ES-I3 (cell line): ENCODE data around the gene CARD11.

Experiments
- H3K36me3 ChIP-seq: 2 replicates; pipeline ENCODE4 v1.6.1; 2013; ENCODE audit warnings: mild to moderate bottlenecking, low read length, control low read depth, moderate library complexity; ENCODE audit not compliant: insufficient read depth
- H3K4me1 ChIP-seq: 2 replicates; pipeline ENCODE4 v1.6.1; 2013; ENCODE audit warnings: mild to moderate bottlenecking, control low read depth, low read length; ENCODE audit not compliant: insufficient read depth
- H3K9ac ChIP-seq: 2 replicates; pipeline ENCODE4 v1.6.1; 2013; ENCODE audit warnings: low read depth, mild to moderate bottlenecking, low read length, moderate library complexity
- H3K9me3 ChIP-seq: 2 replicates; pipeline ENCODE4 v1.6.1; 2013; ENCODE audit warnings: mild to moderate bottlenecking, low read length, moderate library complexity; ENCODE audit not compliant: control insufficient read depth, insufficient read depth

CARD11 gene

DNA sequence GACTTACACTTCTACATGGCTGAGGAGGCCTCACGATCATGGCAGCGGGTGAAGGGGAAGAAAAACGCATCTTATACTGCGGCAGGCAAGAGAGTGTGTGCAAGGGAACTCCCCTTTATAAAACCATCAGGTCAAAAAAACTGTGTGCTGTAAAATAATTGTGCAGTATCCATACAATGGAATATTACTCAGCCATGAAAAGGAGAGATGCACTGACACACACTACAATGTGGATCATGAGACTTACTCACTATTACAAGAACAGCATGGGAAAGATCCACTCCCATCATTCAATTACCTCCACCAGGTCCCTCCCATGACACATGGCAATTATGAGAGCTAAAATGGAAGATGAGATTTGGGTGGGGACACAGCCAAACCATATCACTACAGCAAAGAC, 27.2 kb upstream of the CARD11 start:
- Histone ChIP-seq H3K36me3 (no peaks in the 10 kb centered on the region), H3K4me1 (no peaks in the 10 kb centered on the region), H3K9me3 (0 out of 2 replicates have a peak, but pooled peaks cover 3% of the 10 kb centered on the region), H3K9ac (no peak overlapping the region)

DNA sequence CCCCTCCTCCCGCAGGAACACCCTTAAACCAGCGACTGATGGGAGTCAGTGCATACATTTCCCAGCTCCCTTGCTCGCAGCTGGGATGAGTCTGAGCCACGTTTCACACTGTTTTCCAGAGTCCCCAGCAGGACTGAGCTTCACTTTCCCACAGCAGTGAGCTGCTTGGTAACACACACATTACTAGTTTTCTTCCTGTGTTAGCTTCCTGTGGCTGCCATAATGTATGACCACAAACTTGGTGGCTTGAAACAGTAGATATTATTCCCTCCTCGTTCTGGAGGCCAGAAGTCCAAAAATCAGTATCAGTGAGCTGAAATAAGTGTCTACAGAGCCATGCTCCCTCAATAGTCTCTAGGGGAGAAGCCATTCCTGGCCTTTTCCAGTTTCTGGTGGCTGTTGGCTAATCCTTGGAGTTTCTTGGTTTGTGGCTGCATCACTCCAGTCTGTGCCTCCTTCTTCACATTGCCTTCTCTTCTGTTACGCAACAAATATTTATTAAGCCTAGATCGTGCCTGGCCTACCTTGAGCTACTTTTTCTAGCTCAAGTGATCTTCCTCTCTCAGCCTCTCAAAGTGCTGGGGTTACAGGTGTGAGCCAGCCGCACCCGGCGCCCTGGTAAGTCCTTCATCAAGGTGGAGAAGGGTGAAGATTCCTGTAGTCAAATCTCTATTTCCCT, 26.2 kb upstream of the CARD11 start:
- Histone ChIP-seq H3K4me1 (no peaks in the 10 kb centered on the region), H3K36me3 (no peaks in the 10 kb centered on the region), H3K9me3 (0 out of 2 replicates have a peak, but pooled peaks cover 3% of the 10 kb centered on the region), H3K9ac (no peak overlapping the region)

DNA sequence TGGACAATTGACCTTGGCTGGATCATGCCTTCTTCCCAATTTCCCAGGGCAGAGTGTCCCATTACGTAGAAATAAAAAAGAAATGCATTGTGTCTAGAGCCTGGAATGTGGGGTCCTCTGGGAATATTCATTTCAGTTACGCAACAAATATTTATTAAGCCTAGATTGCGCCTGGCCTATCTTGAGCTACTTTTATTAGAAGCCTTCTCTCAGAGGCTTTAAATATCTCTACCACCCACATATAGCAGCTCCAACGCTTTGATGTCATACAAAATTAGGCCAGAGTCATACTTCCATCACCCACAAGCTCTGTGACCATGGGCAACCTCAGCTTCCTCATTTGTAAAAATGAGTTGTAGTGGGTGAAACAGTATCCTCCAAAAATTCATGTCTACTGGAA, 24.9 kb upstream of the CARD11 start:
- 0 out of 2 replicates have a peak, but pooled peaks cover 3% of the 10 kb centered on the region for H3K9me3 ChIP-seq
- H3K4me1 ChIP-seq: no peaks in the 10 kb centered on the region
- H3K36me3 ChIP-seq: no peaks in the 10 kb centered on the region
- no peak overlapping the region for H3K9ac ChIP-seq

DNA sequence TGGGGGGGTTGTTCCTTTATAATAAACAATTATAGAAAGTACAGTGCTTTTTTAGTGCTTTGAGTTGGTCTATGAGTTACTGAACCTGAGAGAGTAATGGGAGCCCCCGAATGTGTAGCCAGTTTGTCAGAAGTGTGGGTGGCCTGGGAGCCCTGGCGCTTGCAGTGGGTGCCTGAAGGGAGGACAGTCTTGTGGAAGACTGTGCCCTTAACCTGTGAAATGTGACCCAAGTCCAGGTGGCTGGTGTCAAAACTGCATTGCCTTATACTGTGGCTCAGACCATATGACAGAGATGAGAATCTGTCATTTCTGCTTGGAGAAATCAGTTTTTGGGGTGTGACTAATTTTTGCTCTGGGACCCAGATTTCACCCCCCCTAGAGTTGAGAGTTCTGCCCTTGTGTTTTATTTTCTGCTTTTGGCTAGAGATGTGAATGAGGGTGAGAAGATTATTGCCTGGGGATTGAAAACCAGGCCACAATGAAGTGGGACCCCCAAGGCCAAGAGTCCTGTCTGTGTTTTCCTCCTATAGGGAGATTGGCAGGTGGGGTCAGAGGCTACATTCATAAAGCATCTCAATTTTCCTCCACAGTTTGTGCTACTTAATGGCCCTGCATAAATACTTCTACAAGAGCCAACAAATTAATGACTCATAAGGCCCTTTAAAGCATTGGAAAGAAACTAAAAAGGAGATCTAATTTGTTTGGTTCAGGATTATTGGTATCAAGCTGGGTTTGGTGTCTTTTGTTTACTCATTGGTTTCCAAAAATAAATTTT, 24.1 kb upstream of the CARD11 start:
- H3K4me1 ChIP-seq: no peaks in the 10 kb centered on the region
- H3K9ac ChIP-seq: no peak overlapping the region
- 0 out of 2 replicates have a peak, but pooled peaks cover 3% of the 10 kb centered on the region for H3K9me3 ChIP-seq
- no peaks in the 10 kb centered on the region for H3K36me3 ChIP-seq

DNA sequence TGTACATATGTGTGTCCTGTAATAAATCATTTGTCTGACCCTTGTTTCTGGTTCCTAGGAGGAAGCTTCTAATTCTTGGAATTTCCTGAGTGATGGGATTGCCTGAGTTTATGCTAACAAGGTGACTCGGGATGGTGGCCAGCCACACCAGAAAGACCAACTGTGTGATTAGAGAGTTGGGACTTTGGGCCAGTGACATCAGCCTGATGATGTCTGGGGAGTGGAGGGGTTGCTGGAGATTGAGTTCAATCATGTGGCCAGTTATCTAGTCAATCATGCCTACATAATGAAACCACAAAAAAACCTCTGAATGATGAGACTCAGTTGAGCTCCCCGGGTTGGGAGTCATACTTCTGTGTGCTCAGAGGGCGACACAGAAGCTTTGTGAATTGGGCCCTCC, 23.5 kb upstream of the CARD11 start:
- Histone ChIP-seq H3K36me3 (no peaks in the 10 kb centered on the region), H3K9ac (no peak overlapping the region), H3K9me3 (0 out of 2 replicates have a peak, but pooled peaks cover 3% of the 10 kb centered on the region), H3K4me1 (no peaks in the 10 kb centered on the region)

- 0 out of 2 replicates have a peak, but pooled peaks cover 3% of the 10 kb centered on the region for H3K9me3 ChIP-seq
- no peaks in the 10 kb centered on the region for H3K36me3 ChIP-seq
- no peak overlapping the region for H3K9ac ChIP-seq
- no peaks in the 10 kb centered on the region for H3K4me1 ChIP-seq
Observed at GRCh38 chr7:3066506-3066905, 22.8 kb upstream of the CARD11 start.

DNA sequence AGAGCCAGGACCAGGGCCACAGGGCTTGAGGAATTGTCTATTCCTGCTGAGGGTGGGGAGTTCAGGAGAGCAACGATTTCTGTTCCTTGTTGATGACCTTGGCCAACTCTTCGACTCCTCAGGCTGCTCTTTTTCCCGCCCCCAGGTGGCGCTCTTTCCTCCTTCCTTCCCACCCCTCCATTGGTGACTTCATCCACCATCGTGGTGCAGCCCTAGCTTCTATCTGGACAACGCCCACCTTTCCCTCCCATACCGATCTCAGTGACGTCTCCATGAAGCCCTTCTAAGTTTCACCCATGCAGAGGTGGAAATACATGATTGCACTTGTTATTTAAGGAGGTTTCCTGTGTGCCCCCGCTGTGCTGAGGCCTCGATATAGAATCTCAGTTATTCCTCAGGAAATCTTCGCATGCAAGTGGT, 22.1 kb upstream of the CARD11 start:
- Histone ChIP-seq H3K4me1 (no peaks in the 10 kb centered on the region), H3K36me3 (no peaks in the 10 kb centered on the region), H3K9ac (no peak overlapping the region), H3K9me3 (no peaks in the 10 kb centered on the region)

DNA sequence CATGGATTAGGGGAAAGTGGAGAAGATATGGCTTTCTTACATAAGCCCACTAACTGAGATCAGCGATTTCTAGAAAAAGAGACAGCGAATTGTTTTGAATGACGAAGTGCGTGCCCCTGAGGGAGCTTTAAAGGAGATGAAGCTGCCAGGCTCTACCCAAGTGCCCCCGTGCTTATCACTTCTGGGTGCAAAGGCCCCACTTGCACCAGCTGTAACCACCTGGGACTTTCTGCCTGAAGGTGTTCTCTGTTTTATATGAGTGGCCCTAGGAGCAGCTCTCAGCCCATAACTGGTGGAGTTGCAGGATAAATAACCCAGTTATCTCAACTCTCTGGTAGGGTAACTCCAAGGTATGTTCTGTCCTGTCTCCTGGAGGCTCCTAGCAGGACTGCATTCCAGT, 20.4 kb upstream of the CARD11 start:
- Histone ChIP-seq H3K4me1 (no peaks in the 10 kb centered on the region), H3K36me3 (no peaks in the 10 kb centered on the region)

GRCh38 chr7:3063016-3063753, 19.5 kb upstream of the CARD11 start:
- Histone ChIP-seq H3K9ac (no peak overlapping the region), H3K9me3 (no peaks in the 10 kb centered on the region)

More for the DNA sequence above, 20.4 kb upstream of the CARD11 start:
- Histone ChIP-seq H3K9ac (no peak overlapping the region), H3K9me3 (no peaks in the 10 kb centered on the region)

GRCh38 chr7:3057066-3057420, 13.4 kb upstream of the CARD11 start:
- Histone ChIP-seq H3K36me3 (no peaks in the 10 kb centered on the region), H3K4me1 (no peaks in the 10 kb centered on the region), H3K9ac (no peak overlapping the region), H3K9me3 (peaks cover 8% of the 10 kb centered on the region; the same call in 1 of the 2 replicates)

More at GRCh38 chr7:3063016-3063753, 19.5 kb upstream of the CARD11 start:
- H3K4me1 ChIP-seq: no peaks in the 10 kb centered on the region
- no peaks in the 10 kb centered on the region for H3K36me3 ChIP-seq

DNA sequence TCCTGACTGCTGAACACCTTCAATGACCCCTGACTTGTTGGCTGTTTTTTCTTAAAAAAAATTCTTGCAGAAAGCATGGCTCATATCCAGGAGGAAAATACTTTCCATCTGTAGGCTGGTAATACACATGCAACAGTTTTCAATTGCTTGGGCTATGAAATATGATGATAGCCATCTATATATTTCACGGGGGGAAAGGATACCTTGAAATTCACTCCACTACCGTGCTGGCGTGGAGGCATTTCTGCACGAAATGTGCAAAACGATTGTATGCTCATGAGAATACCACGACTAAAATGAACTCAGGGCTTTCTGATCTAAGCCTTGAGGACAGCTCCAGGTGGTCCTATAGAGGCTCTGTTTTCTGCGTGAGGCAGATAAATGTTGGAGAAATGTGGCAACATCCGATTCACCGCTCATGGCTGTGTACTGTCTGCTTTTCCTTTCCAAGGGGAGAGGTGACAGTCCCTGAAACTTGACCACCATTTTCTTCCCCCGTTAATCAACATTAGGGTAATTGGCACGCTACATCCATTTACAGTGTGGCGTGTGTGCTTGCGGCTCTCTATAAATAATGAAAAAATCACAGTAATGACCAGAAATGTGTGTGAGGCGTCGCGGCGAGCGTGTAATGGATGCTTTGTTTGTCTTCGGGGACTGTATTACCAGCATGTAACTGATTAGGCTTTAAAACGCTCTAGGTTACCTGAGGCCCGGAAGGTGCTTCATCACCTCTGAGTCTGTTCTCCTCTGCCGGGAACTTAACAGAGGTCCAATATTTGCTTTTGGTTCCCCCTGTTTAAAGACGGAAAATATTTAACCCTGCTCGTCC, 12.8 kb upstream of the CARD11 start:
- H3K9ac ChIP-seq: no peak overlapping the region
- H3K36me3 ChIP-seq: no peaks in the 10 kb centered on the region
- H3K9me3 ChIP-seq: peaks cover 10% of the 10 kb centered on the region; the same call in 1 of the 2 replicates
- H3K4me1 ChIP-seq: no peaks in the 10 kb centered on the region

GRCh38 chr7:3055626-3056025, 12.0 kb upstream of the CARD11 start:
- no peaks in the 10 kb centered on the region for H3K36me3 ChIP-seq
- H3K9me3 ChIP-seq: peaks cover 11% of the 10 kb centered on the region; the same call in 1 of the 2 replicates
- no peaks in the 10 kb centered on the region for H3K4me1 ChIP-seq
- no peak overlapping the region for H3K9ac ChIP-seq

GRCh38 chr7:3042861-3043489, 692 bp downstream of the CARD11 start:
- H3K36me3 ChIP-seq: no peaks in the 10 kb centered on the region
- peaks cover 6% of the 10 kb centered on the region; the same call in 1 of the 2 replicates for H3K4me1 ChIP-seq
- peak overlapping the region; percentile 48 for H3K9ac ChIP-seq
- H3K9me3 ChIP-seq: no peaks in the 10 kb centered on the region
